ENCODE results near the gene RABGAP1L. TPM values are rescaled to one million over a fixed set of nuclear protein-coding genes. Genes with fewer than 3 reads are reported as not detected.

Gene RABGAP1L
- total RNA-seq, 2 experiments from 2014 or later = 98.1 to 158 TPM

GRCh38 chr1:174112489-174113162 lies 46.7 kb upstream of the RABGAP1L start:
- H3K36me3 ChIP-seq (ENCODE audit: insufficient read depth, low read length) = no peaks in the 10 kb centered on the region
- H3K27ac ChIP-seq (ENCODE audit: low read depth, low read length, poor library complexity, severe bottlenecking) = no peak overlapping the region
- ChIA-PET POLR2A (interaction anchor here (0.6 to 1.1 kb wide), 3 partner anchors 10 to 157 kb away, joined by 3 to 4 read pairs (median 4); no protein-coding TSS in a partner anchor), CTCF (ENCODE audit: unreplicated experiment) (no interaction called here)
- no peaks in the 10 kb centered on the region for H3K79me2 ChIP-seq (ENCODE audit: insufficient read depth, low read depth, low read length)
- intact Hi-C loops (cut with micrococcal nuclease; ENCODE audit: unreplicated experiment) = no loop called here
- no peaks in the 10 kb centered on the region for H4K20me1 ChIP-seq (ENCODE audit: insufficient read depth, low read length)
- H3K9me3 ChIP-seq (ENCODE audit: low read length) = no peaks in the 10 kb centered on the region
- H3K4me3 ChIP-seq (ENCODE audit: low read depth, low read length, poor library complexity, severe bottlenecking) = no peak overlapping the region
- H3K4me2 ChIP-seq (ENCODE audit: low read length) = no peak overlapping the region
- DNase-seq (ENCODE audit: low spot score) = no peak
- peaks cover 6% of the 10 kb centered on the region for H3K4me1 ChIP-seq (ENCODE audit: insufficient read depth, low read length, poor library complexity, severe bottlenecking)
- BruUV-seq (replicated peaks) = no TSS peak
- H2AFZ ChIP-seq (ENCODE audit: low read length) = no peak overlapping the region
- TF ChIP-seq EZH2phosphoT487 (IDR thresholded peaks at IDR 0.05; ENCODE audit: borderline replicate concordance, low read depth, low read length) = no peak
- no peak for TF ChIP-seq CTCF (conservative IDR thresholded peaks at IDR 0.05; ENCODE audit: low read length)
- no peaks in the 10 kb centered on the region for H3K9me2 ChIP-seq (ENCODE audit: insufficient read depth, low read length)

GRCh38 chr1:174114106-174114505 lies 45.2 kb upstream of the RABGAP1L start:
- no TSS peak for BruUV-seq (replicated peaks)
- POLR2A ChIA-PET = interaction anchor here (1.2 kb wide), 1 partner anchor 245 kb away, joined by 6 read pairs; the partner anchor contains the start of gene ZBTB37
- H3K4me1 ChIP-seq (ENCODE audit: insufficient read depth, low read length, poor library complexity, severe bottlenecking) = peaks cover 6% of the 10 kb centered on the region
- intact Hi-C loops (cut with micrococcal nuclease; ENCODE audit: unreplicated experiment) = no loop called here
- no peak overlapping the region for H3K27ac ChIP-seq (ENCODE audit: low read depth, low read length, poor library complexity, severe bottlenecking)
- no peak for DNase-seq (ENCODE audit: low spot score)
- H3K79me2 ChIP-seq (ENCODE audit: insufficient read depth, low read depth, low read length) = no peaks in the 10 kb centered on the region
- CTCF ChIA-PET (ENCODE audit: unreplicated experiment) = no interaction called here
- no peaks in the 10 kb centered on the region for H3K36me3 ChIP-seq (ENCODE audit: insufficient read depth, low read length)
- TF ChIP-seq EZH2phosphoT487 (IDR thresholded peaks at IDR 0.05; ENCODE audit: borderline replicate concordance, low read depth, low read length) (no peak), CTCF (conservative IDR thresholded peaks at IDR 0.05; ENCODE audit: low read length) (no peak)
- H2AFZ ChIP-seq (ENCODE audit: low read length) = no peak overlapping the region
- no peaks in the 10 kb centered on the region for H3K9me3 ChIP-seq (ENCODE audit: low read length)
- no peaks in the 10 kb centered on the region for H4K20me1 ChIP-seq (ENCODE audit: insufficient read depth, low read length)
- H3K4me2 ChIP-seq (ENCODE audit: low read length) = no peak overlapping the region
- no peak overlapping the region for H3K4me3 ChIP-seq (ENCODE audit: low read depth, low read length, poor library complexity, severe bottlenecking)
- H3K9me2 ChIP-seq (ENCODE audit: insufficient read depth, low read length) = no peaks in the 10 kb centered on the region

GRCh38 chr1:174114788-174115448 lies 44.4 kb upstream of the RABGAP1L start:
- Histone ChIP-seq H3K4me3 (ENCODE audit: low read depth, low read length, poor library complexity, severe bottlenecking) (no peak overlapping the region), H3K9me3 (ENCODE audit: low read length) (no peaks in the 10 kb centered on the region), H4K20me1 (ENCODE audit: insufficient read depth, low read length) (no peaks in the 10 kb centered on the region), H2AFZ (ENCODE audit: low read length) (no peak overlapping the region), H3K4me1 (ENCODE audit: insufficient read depth, low read length, poor library complexity, severe bottlenecking) (peaks cover 4% of the 10 kb centered on the region), H3K27ac (ENCODE audit: low read depth, low read length, poor library complexity, severe bottlenecking) (no peak overlapping the region), H3K9me2 (ENCODE audit: insufficient read depth, low read length) (no peaks in the 10 kb centered on the region), H3K79me2 (ENCODE audit: insufficient read depth, low read depth, low read length) (no peaks in the 10 kb centered on the region), H3K36me3 (ENCODE audit: insufficient read depth, low read length) (no peaks in the 10 kb centered on the region), H3K4me2 (ENCODE audit: low read length) (no peak overlapping the region)
- intact Hi-C loops (cut with micrococcal nuclease; ENCODE audit: unreplicated experiment) = no loop called here
- ChIA-PET CTCF (ENCODE audit: unreplicated experiment) (no interaction called here), POLR2A (interaction anchor here (0.6 to 1.2 kb wide), 4 partner anchors 35 to 397 kb away, joined by 3 to 6 read pairs (median 4); partner anchors contain the start of gene ZBTB37)
- no TSS peak for BruUV-seq (replicated peaks)
- DNase-seq (ENCODE audit: low spot score) = peak; percentile 75
- TF ChIP-seq CTCF (conservative IDR thresholded peaks at IDR 0.05; ENCODE audit: low read length) = peak; percentile 83
- TF ChIP-seq EZH2phosphoT487 (IDR thresholded peaks at IDR 0.05; ENCODE audit: borderline replicate concordance, low read depth, low read length) = no peak

Data from OCI-LY7 (cell line).